ENCODE data around the gene ZNF511. TPM values are rescaled to one million over a fixed set of nuclear protein-coding genes. Genes with fewer than 3 reads are reported as not detected.

The ZNF511 gene
- total RNA-seq, 2 experiments from 2014 or later: 73.4 to 77.3 TPM

DNA sequence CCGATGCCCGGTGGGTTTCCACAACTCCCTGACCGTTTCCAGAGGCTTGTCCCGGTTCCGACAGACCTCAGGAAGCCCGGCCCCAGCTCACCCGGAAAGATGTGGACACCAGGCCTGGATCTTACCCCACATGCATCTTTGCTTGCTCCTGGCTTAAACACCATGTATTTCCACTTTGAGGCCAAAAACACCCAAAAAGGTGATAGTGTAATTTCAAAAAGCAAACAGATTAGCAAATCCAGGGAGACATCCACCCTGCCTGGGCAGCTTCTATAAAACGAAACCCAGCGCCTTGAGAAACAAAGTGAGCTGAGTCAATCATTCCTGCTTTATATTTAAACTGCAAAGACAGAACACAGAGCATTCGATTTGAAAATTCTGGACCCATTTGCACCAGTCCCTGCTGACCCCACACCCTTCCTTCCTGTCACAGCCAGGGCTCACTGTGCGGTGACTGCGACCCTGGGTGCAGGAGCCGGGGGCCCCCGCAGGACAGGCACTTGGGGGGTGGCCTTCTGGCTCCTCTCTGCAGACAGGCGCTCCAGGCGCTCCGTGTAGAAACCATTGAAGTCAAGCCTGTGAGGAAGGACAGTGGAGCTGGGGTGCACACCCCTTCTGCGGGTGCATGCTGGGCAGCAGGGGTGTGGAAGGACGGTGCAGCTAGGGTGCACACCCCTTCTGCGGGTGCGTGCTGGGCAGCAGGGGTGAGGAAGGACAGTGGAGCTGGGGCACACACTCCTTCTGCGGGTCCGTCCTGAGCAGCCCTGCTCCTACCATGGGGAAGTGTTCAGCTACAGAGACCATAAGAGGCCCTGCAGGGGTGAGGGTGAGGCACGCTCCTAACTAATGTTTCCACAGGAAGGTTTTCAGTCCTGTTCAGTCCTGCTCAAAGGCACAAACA lies 29.1 kb upstream of the ZNF511 start:
- no peaks in the 10 kb centered on the region for H3K27me3 Mint-ChIP-seq
- H3K4me3 Mint-ChIP-seq: no peak overlapping the region
- H3K4me1 Mint-ChIP-seq: peaks cover 20% of the 10 kb centered on the region
- H3K36me3 Mint-ChIP-seq: peaks cover 3% of the 10 kb centered on the region
- H3K27ac Mint-ChIP-seq: no peak overlapping the region
- no peaks in the 10 kb centered on the region for H3K9me3 Mint-ChIP-seq
- DNase-seq: no peak

- no peaks in the 10 kb centered on the region for H3K27me3 Mint-ChIP-seq
- no peak overlapping the region for H3K4me3 Mint-ChIP-seq
- H3K36me3 Mint-ChIP-seq: peaks cover 7% of the 10 kb centered on the region
- H3K9me3 Mint-ChIP-seq: no peaks in the 10 kb centered on the region
- H3K4me1 Mint-ChIP-seq: peaks cover 18% of the 10 kb centered on the region
- H3K27ac Mint-ChIP-seq: no peak overlapping the region
- no peak for DNase-seq
Measured at GRCh38 chr10:133280391-133281059, 28.2 kb upstream of the ZNF511 start.

- Mint-ChIP-seq H3K27ac (no peak overlapping the region), H3K4me1 (peaks cover 13% of the 10 kb centered on the region), H3K4me3 (no peak overlapping the region), H3K9me3 (no peaks in the 10 kb centered on the region), H3K36me3 (peaks cover 9% of the 10 kb centered on the region), H3K27me3 (no peaks in the 10 kb centered on the region)
- DNase-seq: no peak
Measured at GRCh38 chr10:133281084-133281483, 27.6 kb upstream of the ZNF511 start.

GRCh38 chr10:133281628-133282372 lies 26.9 kb upstream of the ZNF511 start:
- no peak for DNase-seq
- peaks cover 11% of the 10 kb centered on the region for H3K36me3 Mint-ChIP-seq
- no peak overlapping the region for H3K4me3 Mint-ChIP-seq
- H3K4me1 Mint-ChIP-seq: peaks cover 13% of the 10 kb centered on the region
- no peak overlapping the region for H3K27ac Mint-ChIP-seq
- H3K9me3 Mint-ChIP-seq: no peaks in the 10 kb centered on the region
- no peaks in the 10 kb centered on the region for H3K27me3 Mint-ChIP-seq

DNA sequence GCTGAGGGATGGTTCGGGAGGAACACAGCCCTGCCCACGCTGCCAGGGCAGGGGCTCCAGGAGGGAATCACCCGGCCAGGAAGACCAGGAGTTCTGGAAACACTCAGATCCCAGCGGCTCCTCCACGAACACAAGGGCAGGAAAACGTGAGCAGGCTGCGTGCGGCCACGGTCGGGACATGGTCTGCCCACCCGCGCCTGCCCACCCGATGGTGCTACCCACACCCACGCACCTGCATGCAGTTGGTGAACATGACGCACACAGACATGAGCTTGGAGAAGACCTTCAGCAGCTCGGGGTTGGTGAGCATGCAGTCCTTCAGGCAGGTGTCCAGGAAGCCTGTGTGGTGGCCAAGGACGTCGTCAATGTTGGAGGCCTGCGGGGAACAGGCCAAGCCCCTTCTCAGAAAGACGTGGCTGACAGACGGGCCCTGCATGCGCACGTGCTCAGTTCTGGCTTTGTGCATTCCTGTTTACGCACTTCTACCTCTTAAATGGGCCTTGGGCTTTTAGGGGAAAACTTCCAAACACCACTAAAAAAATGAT lies 25.8 kb upstream of the ZNF511 start:
- Mint-ChIP-seq H3K36me3 (peaks cover 15% of the 10 kb centered on the region), H3K27ac (no peak overlapping the region), H3K9me3 (no peaks in the 10 kb centered on the region)

GRCh38 chr10:133283931-133284330 lies 24.8 kb upstream of the ZNF511 start:
- Mint-ChIP-seq H3K36me3 (peaks cover 15% of the 10 kb centered on the region), H3K4me1 (no peaks in the 10 kb centered on the region), H3K4me3 (no peak overlapping the region), H3K27me3 (no peaks in the 10 kb centered on the region), H3K9me3 (no peaks in the 10 kb centered on the region), H3K27ac (no peak overlapping the region)
- DNase-seq: no peak

More for the DNA sequence above, 25.8 kb upstream of the ZNF511 start:
- DNase-seq: no peak
- no peak overlapping the region for H3K4me3 Mint-ChIP-seq
- H3K4me1 Mint-ChIP-seq: peaks cover 10% of the 10 kb centered on the region
- no peaks in the 10 kb centered on the region for H3K27me3 Mint-ChIP-seq

- H3K27ac Mint-ChIP-seq: no peak overlapping the region
- DNase-seq: no peak
- no peak overlapping the region for H3K4me3 Mint-ChIP-seq
- no peaks in the 10 kb centered on the region for H3K9me3 Mint-ChIP-seq
- H3K36me3 Mint-ChIP-seq: peaks cover 16% of the 10 kb centered on the region
- H3K27me3 Mint-ChIP-seq: no peaks in the 10 kb centered on the region
- no peaks in the 10 kb centered on the region for H3K4me1 Mint-ChIP-seq
Measured at GRCh38 chr10:133285217-133285616, 23.5 kb upstream of the ZNF511 start.

DNA sequence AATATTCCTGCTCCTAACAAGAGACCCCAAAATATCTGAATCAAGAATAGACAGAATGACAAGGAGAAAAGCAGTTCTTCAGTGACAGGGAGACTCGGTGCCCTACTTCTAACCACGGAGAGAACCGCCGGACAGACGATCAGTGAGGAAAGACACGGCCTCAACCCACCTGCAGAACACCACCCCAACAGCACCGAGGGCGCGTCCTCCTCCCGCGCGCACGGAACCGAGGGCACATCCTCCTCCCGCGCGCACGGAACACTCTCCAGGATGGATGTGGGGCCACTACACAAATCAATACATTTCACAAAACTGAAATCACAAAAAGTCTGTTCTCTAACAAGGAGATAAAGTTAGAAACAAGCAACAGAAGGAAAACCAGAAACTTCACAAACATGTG lies 22.3 kb upstream of the ZNF511 start:
- H3K4me3 Mint-ChIP-seq: no peak overlapping the region
- no peaks in the 10 kb centered on the region for H3K9me3 Mint-ChIP-seq
- no peak for DNase-seq
- H3K36me3 Mint-ChIP-seq: peaks cover 16% of the 10 kb centered on the region
- H3K4me1 Mint-ChIP-seq: no peaks in the 10 kb centered on the region
- no peak overlapping the region for H3K27ac Mint-ChIP-seq
- no peaks in the 10 kb centered on the region for H3K27me3 Mint-ChIP-seq

- Mint-ChIP-seq H3K36me3 (peaks cover 16% of the 10 kb centered on the region), H3K27me3 (no peaks in the 10 kb centered on the region), H3K27ac (no peak overlapping the region), H3K4me3 (no peak overlapping the region), H3K4me1 (no peaks in the 10 kb centered on the region), H3K9me3 (no peaks in the 10 kb centered on the region)
- no peak for DNase-seq
Measured at GRCh38 chr10:133287832-133288500, 20.7 kb upstream of the ZNF511 start.

- Mint-ChIP-seq H3K27me3 (no peaks in the 10 kb centered on the region), H3K4me1 (peaks cover 2% of the 10 kb centered on the region), H3K27ac (no peak overlapping the region), H3K9me3 (no peaks in the 10 kb centered on the region), H3K36me3 (peaks cover 16% of the 10 kb centered on the region), H3K4me3 (no peak overlapping the region)
- no peak for DNase-seq
Measured at GRCh38 chr10:133289761-133290160, 19.0 kb upstream of the ZNF511 start.

- Mint-ChIP-seq H3K4me3 (no peak overlapping the region), H3K9me3 (no peaks in the 10 kb centered on the region), H3K4me1 (peaks cover 2% of the 10 kb centered on the region), H3K36me3 (peaks cover 9% of the 10 kb centered on the region), H3K27ac (no peak overlapping the region), H3K27me3 (no peaks in the 10 kb centered on the region)
- no peak for DNase-seq
Measured at GRCh38 chr10:133292919-133293809, 15.6 kb upstream of the ZNF511 start.

GRCh38 chr10:133293810-133294119 lies 14.9 kb upstream of the ZNF511 start:
- H3K27ac Mint-ChIP-seq: no peak overlapping the region
- peaks cover 9% of the 10 kb centered on the region for H3K36me3 Mint-ChIP-seq
- H3K9me3 Mint-ChIP-seq: no peaks in the 10 kb centered on the region
- peaks cover 2% of the 10 kb centered on the region for H3K4me1 Mint-ChIP-seq
- H3K27me3 Mint-ChIP-seq: no peaks in the 10 kb centered on the region
- DNase-seq: no peak
- H3K4me3 Mint-ChIP-seq: no peak overlapping the region

DNA sequence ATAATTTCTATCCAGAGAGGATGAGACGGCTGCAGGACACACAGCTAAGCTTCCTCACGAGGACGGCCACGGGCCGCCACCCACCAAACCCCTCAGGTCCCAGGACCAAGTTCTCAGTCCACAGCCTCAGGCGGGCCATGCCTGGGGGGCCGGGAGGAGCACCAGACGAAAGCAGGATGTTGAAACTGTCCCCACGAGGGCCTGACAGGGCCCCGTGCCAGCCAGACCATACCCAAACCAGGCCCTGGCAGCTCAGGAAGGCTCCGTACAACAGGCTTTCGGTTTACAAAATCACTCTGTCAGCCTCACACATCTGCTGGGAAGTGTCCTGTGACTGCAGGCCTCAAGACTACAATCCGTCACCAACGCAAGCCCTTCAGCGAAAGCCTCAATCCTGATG lies 14.5 kb upstream of the ZNF511 start:
- Mint-ChIP-seq H3K4me1 (peaks cover 2% of the 10 kb centered on the region), H3K9me3 (no peaks in the 10 kb centered on the region), H3K36me3 (peaks cover 7% of the 10 kb centered on the region), H3K4me3 (no peak overlapping the region), H3K27me3 (no peaks in the 10 kb centered on the region), H3K27ac (no peak overlapping the region)
- DNase-seq: no peak
